IMR-90 (cell line): Measurements from ENCODE around the gene PXYLP1. TPM values are rescaled to one million over a fixed set of nuclear protein-coding genes. Genes with fewer than 3 reads are reported as not detected.

Source experiments
- ATAC-seq: fragments of 200-7000 bp; cut with Tn5 transposase; 2 replicates; pipeline ENCODE4 v1.9.1; 2020; ENCODE audit warnings: low read depth, mild to moderate bottlenecking, moderate library complexity
- BruUV-seq: library from RNA; stranded (reverse); fragments of 400-500 nt; replicated peaks from 2 replicates; lab custom pipeline; 2021; lab: Mats Ljungman, UMichigan
- CTCF ChIA-PET: fragments of 300-600 bp; formaldehyde crosslinking; extraction: SDS; loops from one replicate; lab custom pipeline; 2021; ENCODE audit warnings: antibody characterized with exemption; lab: Yijun Ruan, JAX
- POLR2A ChIA-PET: fragments of 300-600 bp; sonication (Branson Sonifier 250); formaldehyde crosslinking; loops from one replicate; lab custom pipeline; 2022; ENCODE audit warnings: antibody characterized with exemption; ENCODE audit not compliant: unreplicated experiment; lab: Charles Lee
- DNase-seq: peaks from one replicate; pipeline ENCODE4 v3.0.0; 2013
- H2AFZ ChIP-seq: replicated peaks from 2 replicates; pipeline ENCODE3; 2013; ENCODE audit warnings: low read length, mild to moderate bottlenecking; ENCODE audit not compliant: poor library complexity
- H2AK5ac ChIP-seq: 2 replicates; pipeline ENCODE4 v1.6.1; 2013; ENCODE audit warnings: low read depth, low read length, inconsistent platforms
- H2AK9ac ChIP-seq: replicated peaks from 2 replicates; pipeline ENCODE3; 2013; ENCODE audit warnings: mild to moderate bottlenecking, low read depth, low read length, moderate library complexity; ENCODE audit not compliant: poor library complexity
- H2BK120ac ChIP-seq: 2 replicates; pipeline ENCODE4 v1.6.1; 2013; ENCODE audit warnings: low read depth, low read length, inconsistent platforms
- H2BK15ac ChIP-seq: 3 replicates; pipeline ENCODE4 v1.6.1; 2013; ENCODE audit warnings: low read depth, low read length, inconsistent platforms
- H2BK20ac ChIP-seq: 2 replicates; pipeline ENCODE4 v1.6.1; 2013; ENCODE audit warnings: low read depth, mild to moderate bottlenecking, inconsistent platforms, low read length, moderate library complexity
- H2BK5ac ChIP-seq: 2 replicates; pipeline ENCODE4 v1.6.1; 2013; ENCODE audit warnings: mild to moderate bottlenecking, low read depth, low read length, inconsistent platforms; ENCODE audit not compliant: poor library complexity, severe bottlenecking
- H3K14ac ChIP-seq: replicated peaks from 2 replicates; pipeline ENCODE4 v1.6.1; 2013; ENCODE audit warnings: low read depth, low read length, inconsistent platforms
- H3K18ac ChIP-seq: 2 replicates; pipeline ENCODE4 v1.6.1; 2013; ENCODE audit warnings: low read depth, low read length, control low read depth
- H3K23ac ChIP-seq: 2 replicates; pipeline ENCODE4 v1.6.1; 2013; ENCODE audit warnings: low read depth, low read length, inconsistent platforms
- H3K27ac ChIP-seq: 2 replicates; pipeline ENCODE4 v1.5.1; 2013; ENCODE audit warnings: mild to moderate bottlenecking, control low read depth, low read length; ENCODE audit not compliant: insufficient read depth
- H3K27me3 ChIP-seq: 2 replicates; pipeline ENCODE4 v1.6.1; 2013; ENCODE audit warnings: low read length; ENCODE audit not compliant: control insufficient read depth, insufficient read depth
- H3K36me3 ChIP-seq: 2 replicates; pipeline ENCODE4 v1.6.1; 2013; ENCODE audit warnings: low read length, mixed read lengths; ENCODE audit not compliant: control insufficient read depth, insufficient read depth
- H3K4ac ChIP-seq: 2 replicates; pipeline ENCODE4 v1.6.1; 2013; ENCODE audit warnings: low read depth, low read length, inconsistent platforms
- H3K4me1 ChIP-seq: 2 replicates; pipeline ENCODE4 v1.6.1; 2013; ENCODE audit warnings: low read length, mixed read lengths; ENCODE audit not compliant: control insufficient read depth, insufficient read depth
- H3K4me2 ChIP-seq: 2 replicates; pipeline ENCODE4 v1.6.1; 2013; ENCODE audit warnings: low read depth, mild to moderate bottlenecking, control low read depth, low read length, moderate library complexity
- H3K4me3 ChIP-seq: 2 replicates; pipeline ENCODE4 v1.5.1; 2013; ENCODE audit warnings: low read depth, mild to moderate bottlenecking, control low read depth, low read length, moderate library complexity; ENCODE audit not compliant: insufficient read depth
- H3K56ac ChIP-seq: 2 replicates; pipeline ENCODE4 v1.6.1; 2013; ENCODE audit warnings: low read length, inconsistent platforms; ENCODE audit not compliant: insufficient read depth; ENCODE audit errors: extremely low read depth
- H3K79me1 ChIP-seq, 2 experiments: 2 replicates each; pipeline ENCODE4 v1.6.1; 2013; ENCODE audit warnings: low read length in 2 of 2, inconsistent platforms in 1 of 2, low read depth in 1 of 2
- H3K9ac ChIP-seq: 2 replicates; pipeline ENCODE4 v1.6.1; 2013; ENCODE audit warnings: low read depth, low read length, control low read depth
- H3K9me1 ChIP-seq: 2 replicates; pipeline ENCODE4 v1.6.1; 2013; ENCODE audit warnings: low read length, inconsistent platforms; ENCODE audit not compliant: insufficient read depth
- H3K9me3 ChIP-seq: 2 replicates; pipeline ENCODE4 v1.6.1; 2013; ENCODE audit warnings: low read length; ENCODE audit not compliant: control insufficient read depth, insufficient read depth
- H4K20me1 ChIP-seq: 2 replicates; pipeline ENCODE4 v1.6.1; 2013; ENCODE audit warnings: low read length, inconsistent platforms; ENCODE audit not compliant: insufficient read depth
- H4K5ac ChIP-seq: 2 replicates; pipeline ENCODE4 v1.6.1; 2013; ENCODE audit warnings: mild to moderate bottlenecking, low read depth, low read length, control low read depth
- H4K8ac ChIP-seq, 2 experiments: 2 replicates each; pipeline ENCODE4 v1.6.1; 2013; ENCODE audit warnings: low read depth in 2 of 2, low read length in 2 of 2, control low read depth in 1 of 2, inconsistent platforms in 1 of 2
- H4K91ac ChIP-seq: 2 replicates; pipeline ENCODE4 v1.6.1; 2013; ENCODE audit warnings: low read depth, low read length, inconsistent platforms; ENCODE audit not compliant: insufficient read depth
- CHD1 ChIP-seq: IDR thresholded peaks from 2 replicates; pipeline ENCODE4 v1.6.1; 2012; ENCODE audit warnings: low read depth, low read length, improper control_type of control experiment
- USF2 ChIP-seq: fragments of 150-350 bp; IDR thresholded peaks from 2 replicates; pipeline ENCODE4 v1.6.1; 2017; ENCODE audit warnings: mild to moderate bottlenecking, antibody characterized with exemption, low read length, low read depth
- WGBS, 2 experiments: methylation state at CpG; one replicate each; pipeline versions ENCODE4 v1.1.5 to v1.1.7; 2013; ENCODE audit warnings: missing lambda C conversion rate in 2 of 2; ENCODE audit not compliant: insufficient read length in 1 of 2; ENCODE audit errors: extremely low coverage in 2 of 2; 5-methylcytosine and 5-hydroxymethylcytosine counted together
- dilution Hi-C: fragments of 300-500 bp; cut with HindIII; formaldehyde crosslinking; loops from one replicate; pipeline ENCODE4 v1.14.3; 2018; ENCODE audit warnings: low sequenced_read_pairs; ENCODE audit not compliant: unreplicated experiment
- in situ Hi-C: fragments of 300-500 bp; cut with MboI; formaldehyde crosslinking; loops from 3 replicates; pipeline ENCODE4 v1.14.3; 2019; ENCODE audit warnings: low sequenced_read_pairs, inconsistent platforms, mixed read lengths
- intact Hi-C: fragments of 100-400 bp; cut with micrococcal nuclease; formaldehyde crosslinking; loops from 2 replicates; pipeline ENCODE4 v1.10.0; 2022
- polyA plus RNA-seq, 3 experiments: library from polyadenylated mRNA; depleted of rRNA; stranded (reverse); fragments of >200 nt; gene quantifications; 2 replicates each; pipeline ENCODE4 v1.2.3, GENCODE V29; 2012; ENCODE audit warnings: low replicate concordance in 1 of 3
- total RNA-seq: library from RNA; depleted of rRNA; stranded (reverse); fragments of >200 nt; gene quantifications from 2 replicates; pipeline ENCODE4 v1.2.3, GENCODE V29; 2012

The PXYLP1 gene
- total and polyA plus RNA-seq, 2 of the 4 experiments (the other 2 are of a cell fraction): 11.7 to 15.6 TPM

GRCh38 chr3:141250342-141250741 is 18.7 kb downstream of the PXYLP1 start:
- no peak overlapping the region for H3K23ac ChIP-seq
- H2BK5ac ChIP-seq: no peak overlapping the region
- H2BK20ac ChIP-seq: no peak overlapping the region
- no peak overlapping the region for H4K91ac ChIP-seq
- no peak overlapping the region for H3K4ac ChIP-seq
- H2BK15ac ChIP-seq: no peak overlapping the region
- no peak overlapping the region for H4K8ac ChIP-seq
- no CpG with 5 or more reads among the region's 5 CpGs for WGBS, 2 experiments
- H3K4me2 ChIP-seq: no peak overlapping the region
- no peaks in the 10 kb centered on the region for H4K20me1 ChIP-seq
- TF ChIP-seq CHD1 (no peak), USF2 (peak; percentile 73)
- H3K9me1 ChIP-seq: peaks cover 3% of the 10 kb centered on the region; the same call in 1 of the 2 replicates
- no peaks in the 10 kb centered on the region for H3K27me3 ChIP-seq
- ChIA-PET POLR2A (no interaction called here), CTCF (interaction anchor here (2.7 kb wide), 1 partner anchor 19 kb away, joined by 9 read pairs; the partner anchor contains the start of gene PXYLP1)
- no peaks in the 10 kb centered on the region for H3K36me3 ChIP-seq
- in situ Hi-C loops: no loop called here
- no peak for ATAC-seq
- H3K56ac ChIP-seq: no peak overlapping the region
- no peak overlapping the region for H3K9ac ChIP-seq
- no peak overlapping the region for H3K4me3 ChIP-seq
- no peak overlapping the region for H3K27ac ChIP-seq
- H2AK9ac ChIP-seq: no peak overlapping the region
- no peak overlapping the region for H3K14ac ChIP-seq
- no peak overlapping the region for H2BK120ac ChIP-seq
- no peak overlapping the region for H3K18ac ChIP-seq
- no TSS peak for BruUV-seq
- H3K9me3 ChIP-seq: no peaks in the 10 kb centered on the region
- dilution Hi-C loops: no loop called here
- no peak overlapping the region for H2AFZ ChIP-seq
- no peak overlapping the region for H4K5ac ChIP-seq
- intact Hi-C loops: no loop called here
- H2AK5ac ChIP-seq: no peak overlapping the region
- no peaks in the 10 kb centered on the region for H3K79me1 ChIP-seq
- no peak for DNase-seq
- no peaks in the 10 kb centered on the region for H3K4me1 ChIP-seq
